HEK293 (cell line): Measurements from ENCODE around the gene THSD7A.

Source experiments
- CTCF ChIA-PET: fragments of 350-600 bp; formaldehyde crosslinking; extraction: SDS; loops from one replicate; lab custom pipeline; 2021; ENCODE audit warnings: antibody characterized with exemption; lab: Yijun Ruan, JAX
- POLR2A ChIA-PET: fragments of 300-600 bp; formaldehyde crosslinking; extraction: SDS; loops from one replicate; lab custom pipeline; 2020; ENCODE audit warnings: antibody characterized with exemption, inconsistent platforms; lab: Yijun Ruan, JAX
- H3K27ac ChIP-seq: fragments of 200-500 bp; sonication (Bioruptor generic); 2 replicates; pipeline ENCODE4 v1.5.1; 2014; ENCODE audit warnings: low read depth, low read length, control low read depth, inconsistent platforms; ENCODE audit errors: extremely low read depth
- H3K36me3 ChIP-seq, 2 experiments: fragments of 200-500 bp in 1 of 2; sonication (Bioruptor generic) in 1 of 2; 1 replicate in 1 of 2; 2 replicates in 1 of 2; pipeline ENCODE4 v1.5.1; 2014 to 2017; ENCODE audit warnings: inconsistent platforms in 2 of 2, low read length in 2 of 2; ENCODE audit not compliant: control insufficient read depth in 2 of 2, insufficient read depth in 1 of 2
- H3K4me1 ChIP-seq: fragments of 200-500 bp; sonication (Bioruptor generic); 2 replicates; pipeline ENCODE4 v1.5.1; 2014; ENCODE audit warnings: mild to moderate bottlenecking, low read length, inconsistent platforms; ENCODE audit not compliant: control insufficient read depth, insufficient read depth
- H3K4me3 ChIP-seq: 2 replicates; pipeline ENCODE4 v1.5.1; 2011; ENCODE audit warnings: low read depth, mild to moderate bottlenecking, control low read depth, low read length, moderate library complexity
- H3K9me3 ChIP-seq: fragments of 200-500 bp; sonication (Bioruptor generic); 2 replicates; pipeline ENCODE4 v1.5.1; 2014; ENCODE audit warnings: low read depth, low read length, inconsistent platforms; ENCODE audit not compliant: control insufficient read depth, insufficient read depth
- GLIS2 ChIP-seq: fragments of 450-650 bp; formaldehyde crosslinking; IDR thresholded peaks from 2 replicates; pipeline ENCODE4 v1.5.1; 2016; ENCODE audit warnings: missing biosample characterization, missing genetic modification characterization
- HOXC10 ChIP-seq: sonication (generic); formaldehyde crosslinking; IDR thresholded peaks from 2 replicates; pipeline ENCODE4 v1.8.1; 2023; ENCODE audit warnings: mild to moderate bottlenecking, missing genetic modification reagents
- PRDM1 ChIP-seq: fragments of 450-650 bp; formaldehyde crosslinking; IDR thresholded peaks from 2 replicates; pipeline ENCODE4; 2016; ENCODE audit warnings: missing biosample characterization, missing genetic modification characterization
- RBAK ChIP-seq: fragments of 450-650 bp; formaldehyde crosslinking; IDR thresholded peaks from 2 replicates; pipeline ENCODE4 v1.5.1; 2016; ENCODE audit warnings: missing biosample characterization, missing genetic modification characterization
- REPIN1 ChIP-seq: fragments of 450-650 bp; formaldehyde crosslinking; IDR thresholded peaks from 2 replicates; pipeline ENCODE4 v1.5.1; 2017; ENCODE audit warnings: missing biosample characterization, missing genetic modification characterization, low read depth
- ZBTB49 ChIP-seq: fragments of 450-650 bp; formaldehyde crosslinking; IDR thresholded peaks from 2 replicates; pipeline ENCODE4 v1.5.1; 2016; ENCODE audit warnings: missing biosample characterization, missing genetic modification characterization, low read depth
- ZNF2 ChIP-seq: fragments of 450-650 bp; formaldehyde crosslinking; IDR thresholded peaks from 2 replicates; pipeline ENCODE4 v1.5.1; 2016; ENCODE audit warnings: missing biosample characterization, missing genetic modification characterization
- ZNF248 ChIP-seq: fragments of 450-650 bp; formaldehyde crosslinking; IDR thresholded peaks from 2 replicates; pipeline ENCODE4 v1.5.1; 2017; ENCODE audit warnings: missing biosample characterization, missing genetic modification characterization
- ZNF404 ChIP-seq: fragments of 450-650 bp; formaldehyde crosslinking; IDR thresholded peaks from 2 replicates; pipeline ENCODE4 v1.5.1; 2017; ENCODE audit warnings: missing biosample characterization, missing genetic modification characterization
- ZNF513 ChIP-seq: fragments of 450-650 bp; IDR thresholded peaks from 2 replicates; pipeline ENCODE4 v1.5.1; 2018; ENCODE audit warnings: missing biosample characterization, missing genetic modification characterization
- ZNF626 ChIP-seq: fragments of 450-650 bp; sonication (Bioruptor Pico); formaldehyde crosslinking; IDR thresholded peaks from 2 replicates; pipeline ENCODE4 v1.5.1; 2018; ENCODE audit warnings: missing biosample characterization, missing genetic modification characterization, inconsistent platforms
- ZNF704 ChIP-seq: fragments of 450-650 bp; formaldehyde crosslinking; IDR thresholded peaks from 2 replicates; pipeline ENCODE4 v1.5.1; 2016; ENCODE audit warnings: missing biosample characterization, missing genetic modification characterization
- ZNF768 ChIP-seq: fragments of 450-650 bp; formaldehyde crosslinking; IDR thresholded peaks from 2 replicates; pipeline ENCODE4 v1.5.1; 2018; ENCODE audit warnings: missing biosample characterization, mild to moderate bottlenecking, missing genetic modification characterization
- ZSCAN23 ChIP-seq: fragments of 450-650 bp; formaldehyde crosslinking; IDR thresholded peaks from 2 replicates; pipeline ENCODE4 v1.5.1; 2016; ENCODE audit warnings: missing biosample characterization, missing genetic modification characterization
- ZXDB ChIP-seq: fragments of 450-650 bp; formaldehyde crosslinking; IDR thresholded peaks from 2 replicates; pipeline ENCODE4 v1.5.1; 2016; ENCODE audit warnings: missing biosample characterization, missing genetic modification characterization

THSD7A gene

GRCh38 chr7:11650030-11650429 lies 182.0 kb downstream of the THSD7A start:
- no peak for TF ChIP-seq ZNF704 (tag by site-specific recombination)
- no peak for TF ChIP-seq PRDM1
- TF ChIP-seq ZNF768 = no peak
- TF ChIP-seq RBAK (tag by site-specific recombination) = no peak
- no peak for TF ChIP-seq ZNF248 (tag by site-specific recombination)
- TF ChIP-seq ZNF404 (tag by site-specific recombination) = no peak
- no peak for TF ChIP-seq ZBTB49 (tag by site-specific recombination)
- no peak for TF ChIP-seq ZSCAN23 (tag by site-specific recombination)
- no peak for TF ChIP-seq REPIN1 (tag by site-specific recombination)
- no peaks in the 10 kb centered on the region for H3K36me3 ChIP-seq
- POLR2A ChIA-PET = no interaction called here
- H3K27ac ChIP-seq = no peak overlapping the region
- CTCF ChIA-PET = no interaction called here
- H3K4me1 ChIP-seq = no peaks in the 10 kb centered on the region
- no peaks in the 10 kb centered on the region for H3K9me3 ChIP-seq
- no peak overlapping the region for H3K4me3 ChIP-seq

GRCh38 chr7:11648980-11649379 lies 183.0 kb downstream of the THSD7A start:
- H3K36me3 ChIP-seq = no peaks in the 10 kb centered on the region
- CTCF ChIA-PET = no interaction called here
- no peaks in the 10 kb centered on the region for H3K4me1 ChIP-seq
- no peak overlapping the region for H3K27ac ChIP-seq
- no peak for TF ChIP-seq ZNF626 (tag by site-specific recombination)
- no peaks in the 10 kb centered on the region for H3K9me3 ChIP-seq
- POLR2A ChIA-PET = no interaction called here
- H3K4me3 ChIP-seq = no peak overlapping the region

GRCh38 chr7:11648101-11648500 lies 183.9 kb downstream of the THSD7A start:
- TF ChIP-seq ZNF2 (tag by site-specific recombination) (no peak), HOXC10 (CRISPR knock-in tag) (no peak)
- Histone ChIP-seq H3K9me3 (no peaks in the 10 kb centered on the region), H3K36me3 (no peaks in the 10 kb centered on the region), H3K27ac (no peak overlapping the region), H3K4me1 (no peaks in the 10 kb centered on the region), H3K4me3 (no peak overlapping the region)
- CTCF ChIA-PET = no interaction called here
- POLR2A ChIA-PET = no interaction called here

GRCh38 chr7:11642841-11643240 lies 189.2 kb downstream of the THSD7A start:
- no peaks in the 10 kb centered on the region for H3K36me3 ChIP-seq
- H3K27ac ChIP-seq = no peak overlapping the region
- no peak overlapping the region for H3K4me3 ChIP-seq
- no peak for TF ChIP-seq GLIS2
- TF ChIP-seq ZXDB = no peak
- no peak for TF ChIP-seq ZNF513 (tag by site-specific recombination)
- ChIA-PET POLR2A (no interaction called here), CTCF (interaction anchor here (0.7 kb wide), 1 partner anchor 761 kb away, joined by 3 read pairs; the partner anchor contains the start of gene VWDE)
- 0 out of 2 replicates have a peak, but pooled peaks cover 4% of the 10 kb centered on the region for H3K4me1 ChIP-seq
- no peaks in the 10 kb centered on the region for H3K9me3 ChIP-seq
